H1 (cell line): ENCODE measurements around the gene TMCC1. TPM values are rescaled to one million over a fixed set of nuclear protein-coding genes. Genes with fewer than 3 reads are reported as not detected.

Experiments
- CTCF ChIA-PET: fragments of 300-600 bp; sonication (Branson Sonifier 250); formaldehyde crosslinking; loops from one replicate; lab custom pipeline; 2021; ENCODE audit not compliant: partially characterized antibody; lab: Charles Lee
- POLR2A ChIA-PET: fragments of 300-600 bp; sonication (Branson Sonifier 250); formaldehyde crosslinking; loops from one replicate; lab custom pipeline; 2021; ENCODE audit warnings: inconsistent platforms; ENCODE audit not compliant: partially characterized antibody; lab: Charles Lee
- DNase-seq, 2 experiments: peaks; one replicate each; pipeline versions ENCODE4 v3.0.0 to v3.0.0-alpha.2; 2010 to 2022; ENCODE audit warnings: low spot score in 2 of 2, low read depth in 1 of 2, mixed read lengths in 1 of 2
- FAIRE-seq: peaks from 2 replicates; lab custom pipeline; 2011; peaks lifted over from hg19 to GRCh38; lab: Jason Lieb, UNC
- H2AFZ ChIP-seq: 2 replicates; pipeline ENCODE4 v1.8.1; 2012; ENCODE audit warnings: low read length, inconsistent platforms
- H2AK5ac ChIP-seq: 2 replicates; pipeline ENCODE4 v1.6.1; 2013; ENCODE audit warnings: low read depth, low read length
- H2BK120ac ChIP-seq: replicated peaks from 2 replicates; pipeline ENCODE3; 2013; ENCODE audit warnings: low read depth, low read length, inconsistent platforms
- H2BK12ac ChIP-seq: 2 replicates; pipeline ENCODE4 v1.6.1; 2013; ENCODE audit warnings: low read depth, low read length
- H2BK15ac ChIP-seq: 2 replicates; pipeline ENCODE4 v1.6.1; 2013; ENCODE audit warnings: low read length
- H2BK20ac ChIP-seq: 2 replicates; pipeline ENCODE4 v1.6.1; 2013; ENCODE audit warnings: low read length
- H2BK5ac ChIP-seq: 2 replicates; pipeline ENCODE4 v1.6.1; 2013; ENCODE audit warnings: low read depth, low read length
- H3K14ac ChIP-seq: 2 replicates; pipeline ENCODE4 v1.6.1; 2013; ENCODE audit warnings: inconsistent platforms; ENCODE audit not compliant: insufficient read length
- H3K18ac ChIP-seq: 2 replicates; pipeline ENCODE4 v1.6.1; 2013; ENCODE audit warnings: low read length; ENCODE audit errors: extremely low read depth
- H3K23ac ChIP-seq: 2 replicates; pipeline ENCODE4 v1.6.1; 2013; ENCODE audit warnings: inconsistent platforms; ENCODE audit not compliant: insufficient read length
- H3K23me2 ChIP-seq: 2 replicates; pipeline ENCODE4 v1.6.1; 2013; ENCODE audit warnings: low read depth, low read length
- H3K27ac ChIP-seq: 2 replicates; pipeline ENCODE4 v1.6.1; 2011; ENCODE audit warnings: low read depth, low read length, inconsistent platforms
- H3K27me3 ChIP-seq, 4 experiments: replicated peaks in 1 of 4; 1 replicate in 1 of 4; 2 replicates in 3 of 4; pipeline versions ENCODE4 v1.6.1 to v1.8.1; 2011 to 2013; ENCODE audit warnings: low read length in 3 of 4, mild to moderate bottlenecking in 3 of 4, inconsistent platforms in 2 of 4, mixed read lengths in 2 of 4, moderate library complexity in 1 of 4; ENCODE audit not compliant: control insufficient read depth in 3 of 4, insufficient read depth in 3 of 4; ENCODE audit errors: extremely low read depth in 1 of 4
- H3K36me3 ChIP-seq, 4 experiments: 2 replicates each; pipeline versions ENCODE4 v1.6.1 to v1.8.1; 2011 to 2013; ENCODE audit warnings: mild to moderate bottlenecking in 4 of 4, low read length in 3 of 4, moderate library complexity in 2 of 4, control low read depth in 1 of 4, inconsistent platforms in 1 of 4; ENCODE audit not compliant: insufficient read depth in 4 of 4, control insufficient read depth in 2 of 4
- H3K4ac ChIP-seq: replicated peaks from 2 replicates; pipeline ENCODE3; 2013; ENCODE audit warnings: low read length, low read depth, mixed read lengths, inconsistent platforms; ENCODE audit not compliant: insufficient read length
- H3K4me1 ChIP-seq, 4 experiments: replicated peaks in 1 of 4; 1 replicate in 1 of 4; 2 replicates in 3 of 4; pipeline versions ENCODE4 v1.6.1 to v1.8.1; 2011 to 2013; ENCODE audit warnings: low read length in 3 of 4, inconsistent platforms in 2 of 4, mixed read lengths in 1 of 4; ENCODE audit not compliant: insufficient read depth in 4 of 4, control insufficient read depth in 3 of 4
- H3K4me2 ChIP-seq, 2 experiments: 2 replicates each; pipeline versions ENCODE4 v1.6.1 to v1.8.1; 2011 to 2013; ENCODE audit warnings: low read depth in 2 of 2, low read length in 2 of 2, control low read depth in 1 of 2, inconsistent platforms in 1 of 2, mild to moderate bottlenecking in 1 of 2; ENCODE audit not compliant: insufficient read depth in 1 of 2
- H3K4me3 ChIP-seq, 4 experiments: fragments of 200-600, 300-600 bp in 1 of 4; sonication (generic), shearing (Covaris generic), sonication (Bioruptor Twin) in 1 of 4; 2 replicates each; pipeline versions ENCODE4 v1.5.1 to v1.8.1; 2011 to 2016; ENCODE audit warnings: low read length in 4 of 4, low read depth in 3 of 4, control low read depth in 2 of 4, inconsistent platforms in 2 of 4, mild to moderate bottlenecking in 2 of 4, mixed read lengths in 1 of 4, moderate library complexity in 1 of 4; ENCODE audit not compliant: insufficient read depth in 2 of 4; ENCODE audit errors: extremely low read depth in 1 of 4
- H3K56ac ChIP-seq: replicated peaks from 2 replicates; pipeline ENCODE3; 2013; ENCODE audit warnings: low read depth, mild to moderate bottlenecking, mixed read lengths, low read length, inconsistent platforms; ENCODE audit not compliant: insufficient read length
- H3K79me1 ChIP-seq: 2 replicates; pipeline ENCODE4 v1.6.1; 2013; ENCODE audit warnings: low read depth, low read length, control low read depth
- H3K79me2 ChIP-seq, 2 experiments: 2 replicates each; pipeline versions ENCODE4 v1.6.1 to v1.8.1; 2012 to 2013; ENCODE audit warnings: low read length in 2 of 2, mild to moderate bottlenecking in 2 of 2, inconsistent platforms in 1 of 2; ENCODE audit not compliant: insufficient read depth in 2 of 2, control insufficient read depth in 1 of 2
- H3K9ac ChIP-seq, 4 experiments: replicated peaks in 1 of 4; 1 replicate in 1 of 4; 2 replicates in 3 of 4; pipeline versions ENCODE4 v1.6.1 to v1.8.1; 2011 to 2013; ENCODE audit warnings: low read depth in 3 of 4, low read length in 3 of 4, control low read depth in 2 of 4, mild to moderate bottlenecking in 2 of 4, moderate library complexity in 2 of 4, inconsistent platforms in 1 of 4; ENCODE audit errors: extremely low read depth in 1 of 4
- H3K9me3 ChIP-seq, 2 experiments: 2 replicates each; pipeline versions ENCODE4 v1.6.1 to v1.8.1; 2012 to 2013; ENCODE audit warnings: mild to moderate bottlenecking in 2 of 2, moderate library complexity in 2 of 2, control low read depth in 1 of 2, inconsistent platforms in 1 of 2, low read depth in 1 of 2, low read length in 1 of 2, mixed read lengths in 1 of 2; ENCODE audit not compliant: insufficient read depth in 2 of 2
- H4K20me1 ChIP-seq, 2 experiments: replicated peaks in 1 of 2; 2 replicates each; pipeline versions ENCODE3 to v1.8.1; 2011 to 2013; ENCODE audit warnings: inconsistent platforms in 2 of 2, low read length in 2 of 2, mild to moderate bottlenecking in 1 of 2; ENCODE audit not compliant: insufficient read depth in 2 of 2, control insufficient read depth in 1 of 2
- H4K5ac ChIP-seq: 2 replicates; pipeline ENCODE4 v1.6.1; 2013; ENCODE audit warnings: low read length, low read depth, mixed read lengths, inconsistent platforms; ENCODE audit not compliant: insufficient read length
- H4K8ac ChIP-seq: 2 replicates; pipeline ENCODE4 v1.8.0; 2013; ENCODE audit warnings: mild to moderate bottlenecking, moderate library complexity, low read length, inconsistent platforms; ENCODE audit not compliant: insufficient read depth; ENCODE audit errors: extremely low read depth
- H4K91ac ChIP-seq: replicated peaks from 2 replicates; pipeline ENCODE3; 2013; ENCODE audit warnings: low read length, mixed read lengths, inconsistent platforms; ENCODE audit not compliant: insufficient read length
- BACH1 ChIP-seq: IDR thresholded peaks from 2 replicates; pipeline ENCODE4 v1.6.1; 2012; ENCODE audit warnings: low read length, improper control_type of control experiment
- KDM1A ChIP-seq: fragments of 200-600, 300-600 bp; sonication (generic); IDR thresholded peaks from 2 replicates; pipeline ENCODE4 v1.7.1; 2016; ENCODE audit warnings: mild to moderate bottlenecking, low read length, borderline replicate concordance
- MAFK ChIP-seq: IDR thresholded peaks from 2 replicates; pipeline ENCODE4 v1.6.1; 2012; ENCODE audit warnings: low read depth, mild to moderate bottlenecking, improper control_type of control experiment, low read length
- WGBS, 2 experiments: shearing (Covaris generic) in 1 of 2; methylation state at CpG; one replicate each; pipeline versions ENCODE4 v1.1.6 to v1.1.7; 2013 to 2015; ENCODE audit warnings: low lambda C conversion rate in 2 of 2, mixed read lengths in 2 of 2, inconsistent platforms in 1 of 2, low coverage in 1 of 2, missing lambda C conversion rate in 1 of 2; ENCODE audit not compliant: insufficient replicate concordance in 2 of 2, insufficient coverage in 1 of 2, insufficient read length in 1 of 2; ENCODE audit errors: extremely low coverage in 1 of 2, missing lambda C conversion rate in 1 of 2; 5-methylcytosine and 5-hydroxymethylcytosine counted together
- polyA plus RNA-seq, 7 experiments: library from polyadenylated mRNA; depleted of rRNA in 3 of 7; stranded (reverse) in 5 of 7; unstranded in 2 of 7; fragments of >200 nt in 5 of 7; fragments of 200-250 nt in 2 of 7; gene quantifications; 1 replicate in 5 of 7; 2 replicates in 1 of 7; 4 replicates in 1 of 7; pipeline versions ENCODE4 v1.2.1 to v1.2.3, GENCODE V29; 2011 to 2013; ENCODE audit warnings: missing spikeins in 2 of 7, mixed read lengths in 2 of 7
- total RNA-seq: library from RNA; stranded (reverse); fragmentation: NEBNext Ultra II Directional; extraction: Animal tissue kit (Norgen Biotek cat#: 25700); gene quantifications from 2 replicates; pipeline ENCODE4 v1.2.1, GENCODE V29; 2021

The TMCC1 gene
- total and polyA plus RNA-seq, 2 of the 8 experiments (the other 6 are each of a cell fraction or from before 2014, with no cell fraction given) = 10.4 to 27.1 TPM

- DNase-seq (no peak), FAIRE-seq (no peak)
- no peak overlapping the region; the same call in 1 of the 2 replicates for H2BK5ac ChIP-seq
- no peak overlapping the region for H2AFZ ChIP-seq
- H2BK12ac ChIP-seq = peak overlapping the region; percentile 77; the same call in 1 of the 2 replicates
- peaks cover 9 to 63% (median 49%) of the 10 kb centered on the region in 4 experiments for H3K4me1 ChIP-seq
- no peak overlapping the region for H4K5ac ChIP-seq
- H3K9me3 ChIP-seq = no peaks in the 10 kb centered on the region
- TF ChIP-seq BACH1 = no peak
- no peak for TF ChIP-seq MAFK
- TF ChIP-seq KDM1A = peak; percentile 66; the same call in 1 of the 2 replicates
- H3K23me2 ChIP-seq = peaks cover 23% of the 10 kb centered on the region; the same call in 1 of the 2 replicates
- H3K79me2 ChIP-seq = peaks cover 4 to 18% of the 10 kb centered on the region in 2 experiments; a peak in 2 of 4 replicates
- ChIA-PET POLR2A (interaction anchor here (1.3 to 2.6 kb wide), 4 partner anchors 11 to 288 kb away, joined by 3 to 14 read pairs (median 6); a partner anchor contains a TSS), CTCF (interaction anchor here (1.4 to 2.1 kb wide), 3 partner anchors 22 to 117 kb away, joined by 5 to 7 read pairs (median 6); no protein-coding TSS in a partner anchor)
- no peak overlapping the region for H3K14ac ChIP-seq
- H4K20me1 ChIP-seq = peaks cover 5 to 20% of the 10 kb centered on the region in 2 experiments
- no peaks in the 10 kb centered on the region; a peak in 1 of 8 replicates for H3K36me3 ChIP-seq
- H3K27me3 ChIP-seq = peaks cover 7 to 31% (median 22%) of the 10 kb centered on the region in 4 experiments; a peak in 6 of 7 replicates
- no peak overlapping the region for H3K56ac ChIP-seq
- no peak overlapping the region for H3K4ac ChIP-seq
- H4K8ac ChIP-seq = peak overlapping the region; percentile 28; the same call in 1 of the 2 replicates
- peak overlapping the region; percentile 8; the same call in 1 of the 2 replicates for H2AK5ac ChIP-seq
- 0 out of 2 replicates have a peak overlapping the region, but pooled peaks have one; percentile 13 for H3K18ac ChIP-seq
- H2BK15ac ChIP-seq = peak overlapping the region; percentile 53; the same call in 1 of the 2 replicates
- H3K4me3 ChIP-seq = peak overlapping the region in 3 of 4 experiments; percentile 37 to 63 (median 46); a peak in 6 of 8 replicates
- H4K91ac ChIP-seq = no peak overlapping the region
- H3K4me2 ChIP-seq = peak overlapping the region; percentile 75 to 86
- H3K9ac ChIP-seq = no peak overlapping the region
- H3K79me1 ChIP-seq = no peaks in the 10 kb centered on the region
- no peak overlapping the region for H2BK120ac ChIP-seq
- H2BK20ac ChIP-seq = peak overlapping the region; percentile 3; the same call in 1 of the 2 replicates
- no peak overlapping the region for H3K27ac ChIP-seq
- 82% methylated on average over 8 of the region's 8 CpGs; no CpG with 5 or more reads in 1 of the 2 experiments for WGBS, 2 experiments
- no peak overlapping the region for H3K23ac ChIP-seq
Observed at GRCh38 chr3:129603991-129604749, 289.3 kb downstream of the TMCC1 start.
